Measurements from ENCODE around the gene EMC9.

Gene EMC9, protein sequence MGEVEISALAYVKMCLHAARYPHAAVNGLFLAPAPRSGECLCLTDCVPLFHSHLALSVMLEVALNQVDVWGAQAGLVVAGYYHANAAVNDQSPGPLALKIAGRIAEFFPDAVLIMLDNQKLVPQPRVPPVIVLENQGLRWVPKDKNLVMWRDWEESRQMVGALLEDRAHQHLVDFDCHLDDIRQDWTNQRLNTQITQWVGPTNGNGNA

DNA sequence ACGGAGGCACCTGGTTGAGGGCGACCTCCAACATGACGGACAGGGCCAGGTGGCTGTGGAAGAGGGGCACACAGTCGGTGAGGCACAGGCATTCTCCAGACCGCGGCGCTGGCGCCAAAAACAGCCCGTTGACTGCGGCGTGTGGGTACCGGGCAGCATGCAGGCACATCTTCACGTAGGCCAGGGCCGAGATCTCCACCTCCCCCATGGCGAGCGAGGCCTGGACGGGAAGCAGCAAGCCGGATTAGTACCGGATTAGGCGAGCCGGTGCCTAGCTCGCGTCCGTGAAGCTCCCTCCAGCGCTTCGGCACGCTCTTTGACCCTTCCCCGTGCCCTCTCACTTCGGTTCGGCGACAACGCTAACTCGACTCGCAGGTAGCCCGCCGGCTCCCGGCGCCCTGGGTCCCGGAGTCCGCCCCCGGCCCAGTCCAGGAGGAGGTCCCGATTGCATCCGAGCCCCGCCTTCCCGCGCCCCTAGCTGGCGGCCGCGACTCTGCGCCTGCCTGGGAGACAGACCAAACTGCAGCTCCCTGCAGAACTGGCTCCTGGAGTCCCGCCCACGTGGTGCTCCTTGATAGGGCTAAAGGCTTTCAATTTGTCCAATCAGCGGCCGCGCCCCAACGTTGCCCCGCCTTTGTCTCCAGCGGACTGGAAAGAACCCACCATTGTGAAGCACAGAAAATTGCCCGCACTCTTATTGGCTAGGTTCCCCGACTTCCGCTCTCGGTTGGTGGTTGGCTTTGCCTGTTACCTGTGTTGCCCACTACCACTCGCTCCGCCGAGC is at the start of gene EMC9:
TSS of gene EMC9 (minus strand) at position 495 of the 784 bp plus-strand sequence. CDS start at position 208, 287 bp downstream.
- DNase-seq: peak; percentile 99

DNA sequence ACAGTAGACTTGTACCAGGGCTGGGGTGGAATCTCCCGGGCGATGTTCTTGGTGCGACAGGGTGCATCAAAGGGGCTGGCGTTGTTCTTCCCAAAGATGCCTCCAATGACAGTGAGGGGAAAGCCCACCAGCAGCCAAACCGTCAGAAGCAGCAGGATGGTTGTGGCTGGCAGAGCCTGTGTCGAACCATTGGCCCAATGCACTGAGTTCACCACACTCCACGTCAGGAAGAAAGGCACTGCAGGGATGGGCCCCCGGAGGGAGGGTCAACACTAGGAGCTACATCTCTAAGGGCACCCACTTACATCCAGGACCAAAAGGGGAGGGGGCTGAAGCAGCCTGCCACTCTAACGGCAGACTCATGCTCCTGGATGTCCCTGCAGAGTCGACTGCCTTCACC is 49.0 kb upstream of the EMC9 start:
- no peak for DNase-seq

DNA sequence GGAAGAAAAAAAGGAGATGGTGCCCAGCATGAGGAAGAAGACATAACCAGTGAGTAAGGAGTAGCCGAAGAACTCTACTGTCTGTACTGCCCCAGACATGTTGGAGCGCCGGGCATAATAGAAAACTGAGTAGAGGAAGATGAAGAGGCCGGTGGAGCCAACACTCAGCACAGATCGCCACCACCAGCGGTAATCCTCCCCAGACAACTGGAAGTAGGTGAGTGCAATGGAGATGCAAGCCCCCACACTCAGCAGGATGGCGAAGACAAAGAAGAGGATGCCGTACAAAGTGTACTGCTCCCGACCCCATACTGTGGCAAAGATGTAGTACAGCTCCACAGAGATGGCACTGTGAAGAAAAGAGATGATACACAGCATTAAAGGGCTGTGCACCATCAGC is 48.1 kb upstream of the EMC9 start:
- DNase-seq: no peak

DNA sequence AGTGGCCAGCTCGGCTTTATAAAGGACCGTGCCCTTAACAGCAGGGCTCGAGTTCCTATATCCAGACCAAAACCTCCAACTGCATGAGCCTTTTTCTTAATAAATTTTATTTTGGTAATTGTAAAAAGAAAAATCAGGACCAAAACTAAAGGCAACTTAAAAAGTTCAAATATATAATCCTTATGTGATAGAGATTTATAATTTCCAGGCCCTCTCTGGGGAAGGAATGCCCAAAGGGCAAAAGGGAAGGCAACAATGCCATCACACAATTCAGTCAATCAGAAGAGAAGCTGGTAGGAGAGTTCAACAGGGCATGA is 47.6 kb upstream of the EMC9 start:
- no peak for DNase-seq

DNA sequence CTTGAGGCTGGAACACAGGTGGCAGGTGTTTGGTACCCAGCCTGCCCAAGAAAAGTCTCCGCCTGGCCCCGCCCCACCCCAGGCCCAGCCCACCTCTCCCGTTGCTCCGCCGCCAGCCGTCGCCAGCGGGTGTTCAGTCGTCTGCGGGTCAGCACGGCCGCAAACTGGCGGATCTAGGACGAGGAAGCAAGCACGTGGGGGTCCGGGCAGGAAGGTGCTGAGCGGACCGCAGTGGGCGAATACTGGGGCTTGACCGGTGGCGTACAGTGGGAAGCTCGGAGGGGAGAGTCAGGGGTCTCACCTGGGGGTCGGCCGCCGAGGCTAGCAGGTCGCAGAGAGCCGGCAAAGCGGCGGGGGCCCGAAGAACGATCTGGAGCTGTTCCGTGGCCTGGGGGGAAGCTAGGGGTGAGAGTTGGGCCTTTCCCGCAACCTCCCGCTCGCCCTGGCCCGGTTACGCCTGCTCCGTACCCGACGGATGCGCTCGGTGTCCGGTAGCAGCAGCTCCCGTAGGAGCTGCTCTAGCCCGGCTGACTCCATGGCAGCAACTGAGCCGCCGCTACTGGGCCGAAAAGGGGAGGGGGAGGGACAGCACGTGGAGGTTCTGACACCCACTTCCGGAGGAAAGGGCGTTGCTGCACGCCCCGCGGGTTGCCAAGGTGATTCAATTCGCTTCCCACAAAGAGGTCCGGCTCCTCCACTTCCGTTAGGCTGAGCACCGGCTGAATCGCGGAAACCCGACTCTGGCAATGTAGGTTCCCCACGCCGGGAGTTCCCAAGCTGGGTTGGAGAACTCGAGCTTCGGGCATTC is 47.1 kb upstream of the EMC9 start, which contains the start of gene IPO4:
TSS of gene IPO4 (minus strand) at position 566 of the 808 bp plus-strand sequence. CDS start at position 537, 29 bp downstream.
- DNase-seq: peak; percentile 89

DNA sequence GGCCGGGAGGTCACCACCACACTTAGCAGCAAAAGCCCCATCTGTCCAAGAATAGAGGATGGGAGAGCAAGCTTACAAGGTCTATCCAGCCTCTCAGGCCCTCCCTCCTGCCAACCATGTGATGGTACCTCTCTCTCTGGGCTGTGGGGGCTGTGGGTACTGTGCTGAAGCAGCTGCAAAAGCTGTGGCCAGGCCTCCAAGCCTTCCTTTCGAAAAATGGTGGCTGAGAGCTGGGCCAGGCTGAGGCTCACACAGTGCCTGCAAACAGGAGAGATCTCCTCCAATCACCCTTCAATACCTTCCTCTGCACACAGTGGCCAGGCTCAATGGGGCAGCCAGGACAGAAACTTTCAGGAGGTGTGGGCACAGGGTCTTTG is 46.1 kb upstream of the EMC9 start:
- no peak for DNase-seq

DNA sequence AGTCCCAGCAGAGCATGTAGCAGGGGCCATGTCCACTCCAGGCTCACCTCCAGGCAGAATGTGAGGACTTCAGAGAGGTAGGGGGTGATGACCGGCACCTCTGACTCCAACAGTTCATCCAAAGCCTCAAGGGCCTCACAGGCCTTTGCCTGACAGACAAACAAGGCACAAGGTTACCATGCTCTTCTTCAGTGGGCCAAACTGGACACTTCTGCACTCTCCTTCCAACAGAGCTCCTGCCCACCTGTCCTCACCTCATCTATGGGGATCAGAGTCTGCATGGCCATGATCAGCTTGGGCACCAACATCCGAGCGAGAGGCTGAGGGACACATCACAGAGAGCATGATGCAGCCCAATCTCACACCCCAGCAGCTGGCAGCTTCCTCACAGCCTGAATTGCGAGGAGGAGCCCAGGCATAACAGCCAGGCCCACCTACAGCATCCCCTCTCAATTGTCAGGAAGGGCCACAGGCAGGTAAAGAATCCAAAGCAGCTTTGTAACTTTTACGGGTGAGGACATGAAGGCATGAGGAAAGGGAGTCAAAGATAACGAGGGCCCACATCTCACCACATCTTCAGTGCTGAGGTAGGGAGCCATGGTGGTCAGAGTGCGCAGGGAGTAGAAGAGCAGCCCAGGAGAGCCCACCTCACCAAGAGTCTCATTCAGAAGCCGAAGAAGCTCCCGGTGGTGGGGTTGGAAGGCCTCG is 45.6 kb upstream of the EMC9 start:
- DNase-seq: no peak

DNA sequence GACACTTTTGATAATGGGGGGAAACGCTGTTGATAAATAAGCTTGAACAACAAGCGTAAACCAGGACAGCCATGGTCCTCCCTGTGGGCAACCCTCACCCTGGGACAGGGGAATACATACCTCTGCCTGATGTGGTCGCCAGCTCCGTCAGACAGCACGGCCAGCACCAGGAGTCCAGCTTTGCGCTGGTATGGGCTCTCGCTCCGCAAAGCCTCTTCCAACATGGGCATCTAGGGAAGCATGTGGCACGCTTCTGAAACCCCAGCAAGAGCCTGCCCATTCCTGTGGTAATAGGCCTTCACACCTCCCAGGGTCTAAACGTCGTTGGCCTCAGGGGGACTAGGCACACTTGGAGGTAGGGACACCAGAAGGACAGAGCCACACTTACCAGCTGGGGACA is 44.4 kb upstream of the EMC9 start:
- no peak for DNase-seq

DNA sequence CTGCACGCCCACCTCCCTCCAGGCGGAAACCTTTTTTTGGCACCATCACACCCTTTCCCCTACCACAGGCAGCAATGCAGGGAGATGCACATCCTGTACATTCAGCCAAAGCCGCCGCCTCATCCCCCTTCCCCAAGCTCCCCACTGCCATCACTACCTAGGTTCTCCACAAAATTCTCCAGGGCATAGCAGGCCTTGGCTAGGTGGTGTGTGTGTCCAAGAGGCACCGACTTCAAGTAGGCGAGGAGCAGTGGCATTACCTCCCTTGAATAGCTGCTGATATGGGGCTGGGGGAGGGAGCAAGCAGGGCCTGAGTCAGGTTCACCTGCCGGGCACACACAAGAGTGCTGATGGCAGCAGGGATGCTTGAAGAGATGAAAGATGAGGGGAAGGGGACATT is 43.6 kb upstream of the EMC9 start:
- DNase-seq: no peak

DNA sequence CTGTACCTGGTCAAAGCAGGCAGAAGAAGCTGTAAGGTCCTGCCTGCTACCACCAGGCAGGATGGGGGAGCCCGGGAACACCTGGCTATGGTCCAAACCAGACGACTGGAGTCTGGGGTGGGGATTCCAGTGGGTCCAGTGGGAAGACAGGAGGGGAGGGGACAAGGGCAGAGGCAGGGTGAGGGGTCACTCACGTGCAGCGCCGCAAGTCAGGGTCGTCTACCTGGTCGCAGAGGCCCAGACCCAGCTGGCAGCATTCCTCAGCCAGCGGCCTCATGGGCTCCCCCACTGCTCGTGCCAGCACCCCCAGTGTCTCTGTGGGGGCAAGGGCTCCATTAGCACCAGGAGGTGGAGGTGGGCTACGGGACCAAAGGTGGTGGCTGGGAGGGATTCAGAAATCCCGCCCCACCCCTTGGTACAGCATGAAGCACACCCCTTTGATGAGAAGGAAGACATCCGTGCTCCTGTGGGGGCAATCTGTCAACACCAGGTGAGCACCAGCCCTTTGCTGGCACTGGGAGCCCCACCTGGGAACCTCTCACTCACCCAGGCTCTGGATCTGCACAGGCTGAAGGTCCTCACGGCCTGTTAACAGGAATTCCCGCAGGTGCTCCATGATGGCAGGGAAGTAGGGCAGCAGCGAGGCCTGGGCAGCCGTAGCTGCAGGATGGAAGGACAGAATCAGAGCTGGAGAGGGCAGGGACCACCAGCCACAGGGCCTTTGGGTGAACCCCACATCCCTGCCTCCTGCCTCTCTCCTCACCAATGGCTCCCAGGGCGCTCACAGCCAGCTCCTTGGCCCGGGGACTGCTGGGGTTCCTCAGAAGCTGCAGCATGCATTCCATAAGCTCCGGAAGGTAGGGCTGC is 42.9 kb upstream of the EMC9 start:
- no peak for DNase-seq

DNA sequence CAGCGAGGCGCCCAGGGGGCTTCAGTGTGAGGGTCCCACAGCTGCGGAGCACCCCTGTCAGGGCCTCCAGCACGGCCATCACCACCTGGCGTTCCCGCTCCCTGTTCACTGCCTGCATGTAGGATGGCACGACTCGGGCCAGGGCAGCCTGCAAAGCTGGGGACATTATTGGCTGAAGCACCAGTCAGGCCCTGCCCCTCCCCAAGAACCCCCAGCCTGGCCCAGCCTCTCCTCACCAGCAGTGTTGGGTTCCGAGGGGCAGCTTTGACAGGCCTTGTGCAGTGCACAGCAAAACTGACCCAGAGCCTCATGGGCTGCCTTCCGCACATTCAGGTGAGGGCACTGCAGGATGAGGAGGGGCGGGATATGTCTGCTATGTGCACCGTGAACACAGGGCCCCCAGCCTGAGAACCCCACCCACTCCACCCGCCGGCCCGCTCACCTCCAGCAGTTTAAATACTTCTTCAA is 41.7 kb upstream of the EMC9 start:
- no peak for DNase-seq

DNA sequence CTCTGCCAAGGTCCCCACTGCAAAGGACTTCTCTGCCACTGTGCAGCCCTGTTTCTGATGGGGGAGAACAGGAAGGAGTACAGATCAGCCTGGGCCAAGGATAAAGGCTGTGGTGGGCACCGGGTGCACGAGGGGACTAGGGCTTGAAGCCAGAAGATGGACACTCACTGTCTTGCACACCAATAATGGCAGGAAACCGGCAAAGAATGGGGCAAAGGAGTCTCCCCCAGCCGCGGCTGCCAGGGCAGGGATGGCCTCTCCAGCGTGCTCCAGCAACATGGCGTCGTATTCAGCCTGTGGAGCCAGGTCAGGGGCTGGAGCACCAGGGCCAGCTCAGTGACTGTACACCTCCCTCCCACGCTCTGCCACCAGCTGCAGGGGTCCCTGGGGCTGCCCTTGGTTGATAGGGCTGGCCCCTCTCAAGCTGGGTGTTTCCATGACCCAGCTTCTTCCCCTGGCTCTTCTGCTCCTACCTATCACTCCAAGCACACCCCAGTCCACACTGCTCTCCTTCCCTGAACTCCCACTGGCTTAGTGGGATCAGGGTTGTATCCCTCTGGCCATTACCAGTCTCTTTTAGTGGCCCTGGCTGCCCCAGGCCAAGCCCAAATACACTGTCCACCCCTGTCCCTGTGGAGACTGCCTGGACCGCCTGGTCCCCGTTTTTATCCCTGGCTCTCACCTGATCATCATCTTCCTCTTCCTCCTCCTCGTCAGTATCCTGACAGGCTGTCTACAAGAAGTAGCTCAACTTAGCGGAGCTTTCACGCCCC is 40.9 kb upstream of the EMC9 start:
- no peak for DNase-seq

DNA sequence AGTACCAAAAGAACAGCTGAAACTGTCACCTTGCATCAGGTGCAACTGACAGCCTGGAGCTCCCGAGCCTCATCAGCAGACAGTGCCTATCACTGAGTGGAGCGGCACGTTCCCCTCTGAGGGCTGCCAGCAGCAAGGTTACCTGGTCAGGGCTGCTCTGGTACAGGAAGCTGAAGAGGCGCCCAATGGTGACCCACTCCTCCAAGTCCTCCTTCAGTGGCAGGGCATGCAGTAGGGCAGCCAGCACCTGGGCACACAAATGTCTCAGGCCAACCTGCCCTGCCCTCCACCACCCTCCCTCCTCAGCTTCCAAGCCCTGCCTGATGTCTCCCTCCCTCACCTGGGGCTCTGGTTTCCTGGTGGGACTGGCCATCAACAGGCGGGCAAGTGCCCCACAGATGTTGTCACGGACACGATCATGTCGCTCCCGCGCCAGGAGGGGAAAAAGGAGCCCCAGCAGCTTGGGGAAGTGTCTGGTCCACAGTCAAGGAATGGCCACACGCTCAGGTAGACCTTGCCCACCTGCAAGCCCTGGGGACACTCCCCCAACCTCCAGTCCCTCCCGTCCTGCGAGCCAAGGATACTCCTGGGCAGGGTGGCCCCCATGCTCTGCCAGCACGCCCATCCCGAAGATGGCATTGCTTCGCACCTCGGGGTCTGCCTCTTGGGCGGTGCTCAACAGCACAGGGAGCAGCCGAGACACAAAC is 40.1 kb upstream of the EMC9 start:
- DNase-seq: no peak

DNA sequence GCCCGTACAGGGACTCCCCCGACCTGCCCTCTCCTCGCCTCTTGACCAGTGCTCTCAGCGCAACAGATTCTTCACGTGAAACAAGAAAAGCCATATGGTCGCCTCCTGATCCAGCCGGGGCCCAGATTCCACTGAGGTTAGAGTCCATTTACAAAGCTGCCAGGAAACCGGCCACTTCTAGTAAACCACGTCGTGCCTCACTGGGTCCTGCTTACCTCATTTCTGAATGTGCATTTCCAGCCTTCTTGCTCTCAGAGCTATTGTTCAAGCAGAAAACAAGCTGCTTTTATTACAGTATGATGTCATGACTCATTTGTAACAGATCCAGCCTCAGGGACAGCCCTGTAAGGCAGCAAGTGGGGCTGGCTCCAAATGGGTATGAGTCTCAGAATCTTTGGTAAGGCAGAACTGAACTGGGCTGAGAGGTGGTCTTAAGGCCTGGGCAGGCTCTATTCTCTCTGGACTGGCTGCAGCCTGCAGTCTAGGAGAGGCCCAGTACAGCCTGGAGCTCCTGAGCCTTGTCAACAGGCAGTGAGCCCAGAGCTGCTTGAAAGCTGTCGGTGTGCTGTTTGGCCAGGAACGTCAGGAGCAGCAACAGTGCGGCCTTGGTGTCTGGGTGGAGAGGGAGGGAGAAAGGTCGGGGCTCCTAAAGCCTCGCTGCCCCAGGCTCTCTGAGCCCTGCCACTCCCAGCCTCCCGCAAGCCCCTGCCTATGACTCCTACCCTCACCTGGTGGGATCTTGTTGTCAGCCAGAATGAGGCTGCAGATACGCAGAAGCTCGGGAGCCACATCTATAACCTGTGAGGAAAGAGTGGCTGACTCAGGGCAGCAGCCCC is 38.8 kb upstream of the EMC9 start:
- no peak for DNase-seq

DNA sequence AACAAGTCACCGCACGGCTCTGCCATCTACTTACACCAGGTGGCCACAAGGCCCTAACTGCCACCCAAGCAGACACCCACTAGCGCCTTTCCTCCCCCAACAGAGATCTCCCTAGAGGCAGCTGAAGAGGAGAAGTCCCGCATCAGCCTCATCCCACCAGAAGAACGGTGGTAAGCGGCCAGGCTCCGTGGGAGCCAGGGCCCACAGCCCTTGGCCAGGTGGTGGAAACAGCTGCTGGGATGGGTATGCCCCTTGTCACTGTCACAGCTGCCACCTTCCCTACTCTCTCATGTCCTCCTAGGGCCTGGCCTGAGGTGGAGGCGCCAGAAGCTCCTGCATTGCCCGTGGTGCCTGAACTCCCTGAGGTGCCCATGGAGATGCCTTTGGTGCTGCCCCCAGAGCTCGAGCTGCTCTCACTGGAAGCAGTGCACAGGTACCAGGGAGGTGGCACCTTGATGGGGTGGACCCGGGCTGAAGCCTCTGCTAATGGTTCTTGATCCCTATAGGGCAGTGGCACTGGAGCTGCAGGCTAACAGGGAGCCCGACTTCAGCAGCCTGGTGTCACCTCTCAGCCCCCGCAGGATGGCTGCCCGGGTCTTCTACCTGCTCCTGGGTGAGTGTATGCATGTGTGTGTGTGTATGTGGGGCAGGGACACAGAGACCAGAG is 38.0 kb upstream of the EMC9 start:
- no peak for DNase-seq

DNA sequence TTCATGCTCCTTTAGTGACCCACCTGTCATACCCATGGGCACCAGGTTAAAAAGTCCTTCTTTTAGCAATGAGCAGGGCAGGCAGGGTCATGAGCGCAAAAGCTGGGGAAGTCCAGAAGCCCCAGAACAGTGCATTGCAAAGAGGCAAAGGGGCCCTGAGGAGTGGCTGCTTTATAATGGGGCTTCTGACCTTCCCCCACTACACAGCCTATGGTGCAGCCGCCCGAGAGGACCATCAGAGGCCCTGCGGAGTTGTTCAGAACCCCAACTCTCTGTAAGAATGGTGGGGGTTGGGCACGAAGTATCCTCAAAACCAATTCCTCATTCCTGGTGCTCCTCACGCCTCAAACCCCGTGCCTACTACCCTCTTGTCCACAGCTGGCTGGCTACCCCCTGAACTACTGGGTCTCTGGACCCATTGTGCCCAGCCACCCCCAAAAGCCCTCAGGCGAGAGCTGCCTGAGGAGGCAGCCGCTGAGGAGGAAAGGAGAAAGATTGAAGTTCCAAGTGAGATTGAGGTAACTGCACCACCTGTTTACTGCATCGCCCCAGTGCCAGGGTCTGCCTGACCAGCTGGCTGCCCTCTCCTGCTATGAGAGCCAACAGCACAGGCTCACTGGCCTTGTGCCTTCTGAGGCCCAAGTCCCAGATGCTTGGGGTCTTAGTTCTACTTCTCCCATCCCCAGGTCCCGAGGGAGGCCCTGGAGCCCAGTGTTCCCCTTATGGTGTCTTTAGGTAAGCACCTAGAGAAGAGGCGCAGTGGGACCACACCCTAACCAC is 37.2 kb upstream of the EMC9 start:
- no peak for DNase-seq

DNA sequence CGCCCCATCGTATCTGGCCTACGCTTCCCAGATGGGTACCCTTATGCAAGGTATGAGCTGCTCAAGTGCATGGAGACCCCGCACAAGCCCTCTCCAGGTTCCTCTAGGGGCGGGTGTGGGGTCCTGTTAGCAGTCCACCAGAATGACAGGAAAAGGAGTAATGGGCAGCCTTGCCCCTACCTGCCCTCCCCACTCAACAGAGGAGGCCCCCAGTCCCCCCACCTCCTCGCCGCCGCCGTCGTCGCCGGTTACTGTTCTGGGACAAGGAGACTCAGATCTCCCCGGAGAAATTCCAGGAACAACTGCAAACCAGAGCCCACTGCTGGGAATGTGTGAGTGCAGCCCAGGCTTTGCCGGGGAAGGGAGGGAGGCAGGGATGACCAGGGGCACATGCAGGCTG is 36.5 kb upstream of the EMC9 start:
- DNase-seq: no peak

Measured in stimulated activated CD4-positive, alpha-beta T cell treated with anti-CD3 and anti-CD28 coated beads, Interleukin-12 subunit alpha, Interleukin-12 subunit beta, amount 100 ng/mL, for 4 hours (primary cell).